GM19395 (cell line): Measurements from ENCODE around the gene ASGR2.
"Not testable (repeated sequence)": the region's sequence is repeated elsewhere in the genome, so short reads cannot be mapped to it uniquely, and the experiment has no call there.

Experiments
- ATAC-seq: cut with Tn5 transposase; IDR thresholded peaks from one replicate; pipeline ENCODE4 v1.9.1; 2021; ENCODE audit warnings: mild to moderate bottlenecking, moderate library complexity; ENCODE audit not compliant: unreplicated experiment

ASGR2 gene

GRCh38 chr17:7101531-7101930, 13.1 kb downstream of the ASGR2 start:
- ATAC-seq: no peak

DNA sequence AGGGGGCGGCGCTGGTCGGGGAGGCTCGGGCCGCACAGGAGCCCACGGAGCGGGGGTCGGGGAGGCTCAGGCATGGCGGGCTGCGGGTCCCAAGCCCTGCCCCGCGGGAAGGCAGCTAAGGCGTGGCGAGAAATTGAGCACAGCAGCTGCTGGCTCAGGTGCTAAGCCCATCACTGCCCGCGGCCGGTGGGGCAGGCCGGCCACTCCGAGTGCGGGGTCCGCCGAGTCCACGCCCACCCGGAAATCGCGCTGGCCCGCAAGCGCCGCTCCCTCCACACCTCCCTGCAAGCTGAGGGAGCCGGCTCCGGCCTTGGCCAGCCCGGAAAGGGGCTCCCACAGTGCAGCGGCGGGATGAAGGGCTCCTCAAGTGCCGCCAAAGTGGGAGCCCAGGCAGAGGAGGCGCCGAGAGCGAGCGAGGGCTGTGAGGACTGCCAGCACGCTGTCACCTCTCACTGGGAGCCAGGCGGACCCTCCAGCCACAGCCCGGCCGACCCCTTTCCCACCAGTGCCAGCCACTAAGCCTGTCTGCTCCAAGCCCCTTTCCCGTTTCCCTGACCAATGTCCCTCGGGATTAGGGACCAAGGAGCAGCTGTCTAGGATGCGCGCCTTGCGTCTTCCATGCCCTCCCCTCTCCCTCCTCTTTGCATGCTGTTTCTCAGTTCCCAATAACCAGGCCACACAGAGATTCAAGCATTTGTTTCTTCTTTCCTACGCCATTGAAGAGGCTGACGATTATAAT, 13.8 kb downstream of the ASGR2 start:
- ATAC-seq: not testable (repeated sequence)

DNA sequence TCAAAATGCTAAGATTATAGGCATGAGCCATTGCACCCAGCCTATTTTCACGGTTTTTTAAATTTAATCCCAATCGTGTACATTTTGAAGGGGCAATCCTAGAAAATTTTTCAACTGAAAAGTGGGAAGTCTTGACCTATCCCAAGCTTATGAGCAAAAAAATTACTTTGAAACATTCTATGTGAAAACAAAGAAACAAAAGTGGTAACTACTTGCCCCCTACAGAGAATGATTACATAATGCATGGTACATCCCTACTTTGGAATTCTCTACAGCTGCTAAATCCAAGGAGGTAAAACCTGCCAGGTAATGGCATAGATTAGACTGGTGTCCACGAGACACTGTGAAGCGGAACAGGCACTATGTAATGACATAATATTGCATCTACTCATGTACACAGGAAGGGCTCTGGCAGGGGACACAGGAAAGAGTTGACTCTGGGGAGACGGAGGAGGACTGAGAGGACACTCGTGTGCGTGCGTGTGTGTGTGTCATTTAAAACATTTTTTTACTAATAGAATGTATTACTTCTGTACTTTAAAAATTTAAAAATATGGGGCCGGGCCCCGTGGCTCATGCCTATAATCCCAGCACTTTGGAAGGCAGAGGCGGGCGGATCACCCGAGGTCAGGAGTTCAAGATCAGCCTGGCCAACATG, 15.7 kb downstream of the ASGR2 start:
- no peak for ATAC-seq

DNA sequence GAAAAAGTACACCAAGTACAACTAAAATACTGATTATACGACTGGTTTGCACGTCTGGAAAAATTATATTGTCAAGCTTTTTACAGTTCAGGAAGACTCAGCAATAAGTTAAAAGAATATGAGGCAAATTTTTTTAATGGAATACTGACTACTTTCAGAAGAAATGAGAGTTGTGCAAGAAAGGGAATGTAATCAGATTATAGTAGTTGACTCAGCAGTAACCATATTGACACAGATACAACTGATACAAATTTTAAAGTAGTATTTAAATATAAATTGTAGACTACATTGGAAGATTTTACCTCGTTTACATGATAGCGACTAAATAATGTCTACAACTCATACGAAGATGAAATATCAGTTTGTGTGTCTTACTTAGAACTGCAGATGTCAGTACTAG, 16.7 kb downstream of the ASGR2 start:
- ATAC-seq: no peak

- ATAC-seq: no peak
Observed at GRCh38 chr17:7095625-7096024, 19.0 kb downstream of the ASGR2 start.

DNA sequence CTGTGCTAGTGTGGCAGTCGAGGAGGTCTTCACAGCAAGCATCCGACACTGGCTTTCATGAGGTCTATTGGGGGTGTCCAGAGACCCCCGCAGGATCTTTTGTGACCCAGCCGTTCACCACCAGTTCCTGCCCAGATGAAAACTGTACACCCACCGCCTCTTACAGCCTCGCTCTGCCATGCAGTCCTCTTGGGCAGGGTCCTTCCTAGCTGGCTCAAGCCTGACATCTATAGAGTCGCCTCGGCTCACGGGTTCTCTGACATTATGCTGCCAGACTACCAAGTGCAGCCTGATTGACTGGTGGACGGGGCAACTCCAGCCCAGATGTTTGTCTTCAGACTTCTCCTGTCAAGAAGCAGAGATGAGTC, 20.0 kb downstream of the ASGR2 start:
- no peak for ATAC-seq

DNA sequence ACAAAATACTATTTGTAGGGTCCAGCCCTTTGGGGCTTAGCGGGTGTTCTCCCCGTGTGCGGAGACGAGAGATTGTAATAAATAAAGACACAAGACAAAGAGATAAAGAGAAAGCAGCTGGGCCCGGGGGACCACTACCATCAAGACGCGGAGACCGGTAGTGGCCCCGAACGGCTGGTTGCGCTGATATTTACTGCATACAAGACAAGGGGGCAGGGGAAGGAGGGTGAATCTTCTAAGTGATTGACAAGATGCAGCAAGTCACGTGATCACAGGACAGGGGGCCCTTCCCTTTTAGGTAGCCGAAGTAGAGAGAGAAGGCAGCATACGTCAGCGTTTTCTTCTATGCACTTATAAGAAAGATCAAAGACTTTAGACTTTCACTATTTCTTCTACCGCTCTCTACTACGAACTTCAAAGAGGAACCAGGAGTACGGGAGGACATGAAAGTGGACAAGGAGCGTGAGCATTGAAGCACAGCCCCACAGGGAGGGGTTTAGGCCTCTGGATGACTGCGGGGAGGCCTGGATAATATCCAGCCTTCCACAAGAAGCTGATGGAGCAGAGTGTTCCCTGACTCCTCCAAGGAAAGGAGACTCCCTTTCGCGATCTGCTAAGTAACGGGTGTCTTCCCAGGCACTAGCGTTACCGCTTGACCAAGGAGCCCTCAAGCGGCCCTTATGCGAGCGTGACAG, 23.2 kb downstream of the ASGR2 start:
- ATAC-seq: not testable (repeated sequence)

GRCh38 chr17:7089570-7089969, 25.1 kb downstream of the ASGR2 start:
- not testable (repeated sequence) for ATAC-seq

GRCh38 chr17:7088442-7088841, 26.2 kb downstream of the ASGR2 start:
- not testable (repeated sequence) for ATAC-seq

DNA sequence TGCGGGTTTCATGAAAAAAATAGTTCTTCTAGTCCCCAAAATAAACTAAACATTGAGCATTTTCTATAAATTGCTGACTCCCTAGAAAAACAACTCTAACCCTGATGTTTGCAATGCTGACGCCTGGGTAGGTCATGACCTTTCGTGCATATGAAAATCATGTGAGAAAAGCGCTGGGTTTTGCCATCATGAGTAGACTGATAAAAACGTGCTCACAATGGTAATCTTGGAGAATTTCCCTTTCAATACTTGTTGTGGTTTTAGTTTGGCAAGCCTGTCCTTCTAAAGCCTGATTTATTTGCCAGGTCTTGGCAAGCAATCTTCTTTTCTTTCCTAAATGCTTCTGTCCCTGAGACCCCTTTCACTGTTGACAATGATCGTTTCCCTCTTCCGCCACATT, 30.5 kb downstream of the ASGR2 start:
- ATAC-seq: no peak

DNA sequence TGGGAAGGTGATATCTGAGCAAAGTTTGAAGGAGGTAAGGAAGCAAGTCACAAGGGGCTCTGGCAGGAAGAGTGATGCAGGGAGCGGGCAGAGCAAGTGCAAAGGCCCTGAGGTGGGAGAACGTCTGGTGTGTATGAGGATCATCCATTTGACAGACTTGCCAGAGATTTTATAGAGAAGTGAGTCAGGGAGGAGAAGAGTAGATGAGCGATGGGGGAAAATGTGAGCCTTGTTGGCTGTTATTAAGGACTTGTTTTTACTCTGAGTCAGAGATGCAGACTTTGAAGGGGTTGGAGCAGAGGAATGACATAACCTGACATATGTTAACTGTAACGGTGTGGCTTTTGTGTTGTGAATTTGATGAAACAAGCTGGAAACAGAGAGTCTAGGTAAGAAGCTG, 31.0 kb downstream of the ASGR2 start:
- ATAC-seq: no peak

- ATAC-seq: no peak
Observed at GRCh38 chr17:7081341-7082062, 33.1 kb downstream of the ASGR2 start.

DNA sequence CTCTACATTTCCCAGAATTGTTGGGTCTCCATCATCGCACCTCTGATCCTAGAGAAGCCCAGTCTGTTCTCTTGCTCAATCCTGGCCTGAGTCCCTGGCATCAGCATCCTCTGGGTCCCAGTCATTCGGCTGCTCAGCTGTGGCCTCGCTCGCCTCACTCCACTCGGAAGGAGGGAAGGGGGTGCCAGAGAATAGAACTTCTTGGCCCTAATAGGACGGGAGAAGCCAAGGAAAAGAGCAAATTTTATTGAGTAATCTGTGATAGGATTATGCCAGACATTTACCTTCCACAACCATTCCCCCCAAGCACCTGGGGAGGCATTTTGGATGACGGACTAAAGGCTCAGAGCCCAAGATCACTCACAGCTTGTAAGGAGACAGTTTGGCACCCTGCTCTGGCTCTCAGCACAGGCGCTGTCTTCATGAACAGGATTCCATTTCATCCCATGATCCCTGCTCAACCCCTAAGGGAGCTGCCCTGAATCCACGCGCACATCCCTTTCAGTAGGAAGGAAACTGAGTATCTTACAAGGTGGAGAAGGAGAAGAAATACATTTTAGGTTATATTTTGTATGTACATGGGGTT, 34.1 kb downstream of the ASGR2 start:
- no peak for ATAC-seq

- no peak for ATAC-seq
Observed at GRCh38 chr17:7079581-7080455, 34.8 kb downstream of the ASGR2 start, which contains the start of gene CLEC10A. CLEC10A (minus strand) TSS chr17:7080251; CDS start chr17:7078812, 1,439 bp downstream.

DNA sequence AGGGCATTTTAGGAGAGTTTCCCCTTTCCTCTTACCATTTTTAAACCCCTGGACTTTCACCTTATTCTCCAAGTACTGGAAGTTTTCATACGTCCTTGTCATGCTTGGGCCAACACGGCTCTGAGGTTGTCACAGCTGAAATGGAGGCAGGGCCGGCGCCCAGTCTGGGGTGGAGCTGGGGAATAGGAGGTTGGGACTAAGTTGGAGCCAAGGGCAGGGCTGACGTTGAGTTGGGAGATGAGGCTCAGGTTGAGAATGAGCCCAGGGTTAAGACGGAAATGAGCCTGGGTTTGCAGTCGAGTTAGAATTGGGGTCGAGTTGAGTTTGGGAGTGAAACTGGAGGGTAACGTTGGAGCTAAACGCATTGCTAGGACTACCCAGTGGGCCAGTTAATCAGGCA, 35.9 kb downstream of the ASGR2 start:
- ATAC-seq: no peak

GRCh38 chr17:7077911-7078546, 36.6 kb downstream of the ASGR2 start:
- no peak for ATAC-seq

GRCh38 chr17:7074931-7075330, 39.7 kb downstream of the ASGR2 start:
- ATAC-seq: no peak

DNA sequence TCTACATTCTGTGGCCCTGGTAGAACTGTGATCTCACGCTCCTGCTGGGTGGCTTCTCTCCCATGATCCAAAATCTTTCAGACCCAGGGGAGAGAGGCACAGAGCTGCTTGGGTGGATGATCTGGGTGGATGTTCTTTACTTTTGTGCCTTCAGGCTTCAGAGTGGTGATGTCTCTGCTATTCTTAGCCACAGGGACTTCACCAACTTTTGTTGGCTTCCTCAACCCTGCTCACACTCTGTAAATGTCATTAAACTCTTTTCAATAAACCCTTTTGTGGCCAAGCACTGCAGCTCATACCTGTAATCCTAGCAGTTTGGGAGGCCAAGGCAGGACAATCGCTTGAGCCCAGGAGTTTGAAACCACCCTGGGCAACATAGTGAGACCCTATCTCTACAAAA, 42.2 kb downstream of the ASGR2 start:
- no peak for ATAC-seq

DNA sequence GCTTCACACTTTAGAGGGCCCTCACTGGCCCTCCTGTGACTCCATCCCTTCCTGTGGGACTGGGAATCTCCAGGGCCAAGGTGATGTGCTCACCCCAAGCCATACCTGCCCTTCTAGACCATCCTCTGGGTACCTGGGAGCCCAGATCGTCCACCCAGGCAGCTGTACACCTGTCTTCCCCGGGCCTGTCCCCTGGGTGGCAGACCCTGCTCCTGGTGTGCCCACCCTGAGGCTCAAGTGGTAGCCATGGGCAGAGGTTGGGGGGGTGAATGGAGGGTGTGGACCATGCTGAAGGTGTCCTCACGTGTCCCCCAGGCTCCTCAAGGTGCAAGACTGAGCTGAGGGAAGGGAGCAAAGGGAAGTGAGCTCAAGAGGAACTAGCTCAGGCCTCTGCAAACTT, 43.9 kb downstream of the ASGR2 start:
- ATAC-seq: no peak

DNA sequence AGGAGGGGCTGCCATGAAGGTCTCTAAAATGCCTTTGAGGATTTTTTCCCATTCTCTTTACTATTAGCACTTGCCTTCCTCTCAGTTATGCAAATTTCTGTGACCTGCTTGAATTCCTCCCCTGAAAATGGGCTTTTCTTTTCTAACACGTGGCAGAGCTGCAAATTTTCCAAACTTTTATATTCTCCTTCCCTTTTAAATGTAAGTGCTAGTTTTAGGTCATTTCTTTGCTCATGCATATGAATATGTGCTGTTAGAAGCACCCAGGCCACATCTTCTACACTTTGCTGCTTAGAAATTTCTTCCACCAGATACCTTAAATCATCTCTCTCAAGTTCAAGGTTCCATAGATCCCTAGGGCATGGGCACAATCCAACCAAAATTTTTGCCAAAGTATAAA, 46.4 kb downstream of the ASGR2 start:
- ATAC-seq: no peak
